ENCODE data around the gene PGAP3.

DNA sequence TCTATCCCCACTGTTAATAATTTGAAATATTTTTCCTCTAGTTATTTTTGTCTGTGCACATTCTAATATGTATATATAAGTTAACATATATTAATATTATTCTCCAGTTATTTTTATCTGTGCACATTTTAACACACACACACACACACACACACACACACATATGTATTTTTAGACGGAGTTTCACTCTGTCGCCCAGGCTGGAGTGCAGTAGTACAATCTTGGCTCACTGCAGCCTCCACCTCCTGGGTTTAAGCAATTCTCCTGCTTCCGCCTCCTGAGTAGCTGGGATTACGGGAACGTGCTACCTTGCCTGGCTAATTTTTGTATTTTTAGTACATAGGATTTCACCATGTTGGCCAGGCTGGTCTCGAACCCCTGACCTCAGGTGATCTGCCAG lies 29.8 kb upstream of the PGAP3 start:
- no peak for TF ChIP-seq ZFP30 (CRISPR knock-in tag; IDR thresholded peaks at IDR 0.05)
- no peak for TF ChIP-seq RARB (CRISPR knock-in tag; IDR thresholded peaks at IDR 0.05)
- no peak for TF ChIP-seq POU6F1 (CRISPR knock-in tag; IDR thresholded peaks at IDR 0.05; ENCODE audit: borderline replicate concordance, low read depth)
- TF ChIP-seq, protein P1, sequence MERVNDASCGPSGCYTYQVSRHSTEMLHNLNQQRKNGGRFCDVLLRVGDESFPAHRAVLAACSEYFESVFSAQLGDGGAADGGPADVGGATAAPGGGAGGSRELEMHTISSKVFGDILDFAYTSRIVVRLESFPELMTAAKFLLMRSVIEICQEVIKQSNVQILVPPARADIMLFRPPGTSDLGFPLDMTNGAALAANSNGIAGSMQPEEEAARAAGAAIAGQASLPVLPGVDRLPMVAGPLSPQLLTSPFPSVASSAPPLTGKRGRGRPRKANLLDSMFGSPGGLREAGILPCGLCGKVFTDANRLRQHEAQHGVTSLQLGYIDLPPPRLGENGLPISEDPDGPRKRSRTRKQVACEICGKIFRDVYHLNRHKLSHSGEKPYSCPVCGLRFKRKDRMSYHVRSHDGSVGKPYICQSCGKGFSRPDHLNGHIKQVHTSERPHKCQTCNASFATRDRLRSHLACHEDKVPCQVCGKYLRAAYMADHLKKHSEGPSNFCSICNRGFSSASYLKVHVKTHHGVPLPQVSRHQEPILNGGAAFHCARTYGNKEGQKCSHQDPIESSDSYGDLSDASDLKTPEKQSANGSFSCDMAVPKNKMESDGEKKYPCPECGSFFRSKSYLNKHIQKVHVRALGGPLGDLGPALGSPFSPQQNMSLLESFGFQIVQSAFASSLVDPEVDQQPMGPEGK (CRISPR knock-in tag; IDR thresholded peaks at IDR 0.05; ENCODE audit: borderline replicate concordance) = no peak
- TF ChIP-seq CREB5 (CRISPR knock-in tag; IDR thresholded peaks at IDR 0.05; ENCODE audit: low read depth) = no peak
- no peak for TF ChIP-seq ZNF70 (CRISPR knock-in tag; IDR thresholded peaks at IDR 0.05)

Data from SK-N-SH treated with all-trans-retinoic acid at 6 μM for 48 hours (cell line).